Progenitor cell of endocrine pancreas (in vitro differentiated cells): Measurements from ENCODE around the gene UBAC2. TPM values are rescaled to one million over a fixed set of nuclear protein-coding genes. Genes with fewer than 3 reads are reported as not detected.

Experiments used
- DNase-seq: peaks from one replicate; pipeline ENCODE4 v3.0.0; 2021; ENCODE audit warnings: low spot score; ENCODE audit not compliant: unreplicated experiment
- H3K27ac Mint-ChIP-seq: 2 replicates; pipeline ENCODE4 v1.8.0; 2021; ENCODE audit warnings: mild to moderate bottlenecking, moderate library complexity, mixed read lengths
- H3K27me3 Mint-ChIP-seq: 2 replicates; pipeline ENCODE4 v1.8.0; 2021; ENCODE audit warnings: mixed read lengths
- H3K36me3 Mint-ChIP-seq: 2 replicates; pipeline ENCODE4 v1.8.0; 2022; ENCODE audit warnings: mixed read lengths; ENCODE audit not compliant: insufficient read depth
- H3K4me1 Mint-ChIP-seq: 2 replicates; pipeline ENCODE4 v1.8.0; 2021; ENCODE audit warnings: low read depth, mixed read lengths
- H3K4me3 Mint-ChIP-seq: 2 replicates; pipeline ENCODE4 v1.8.0; 2021; ENCODE audit warnings: low read depth, mild to moderate bottlenecking, moderate library complexity, mixed read lengths
- H3K9me3 Mint-ChIP-seq: 2 replicates; pipeline ENCODE4 v1.8.0; 2021; ENCODE audit warnings: low read depth, mixed read lengths
- total RNA-seq: library from RNA; stranded (reverse); gene quantifications from 2 replicates; pipeline ENCODE4 v1.2.1, GENCODE V29; 2021
- TF ChIP-seq, protein P1 (sequence below): fragments of 200-600 bp; sonication (generic); IDR thresholded peaks from one replicate; pipeline ENCODE4 v1.5.0; 2021; ENCODE audit warnings: antibody characterized with exemption, mild to moderate bottlenecking; ENCODE audit not compliant: unreplicated experiment

UBAC2 gene
- total RNA-seq, 1 donor from 2014 or later, result 60.6 TPM

- Mint-ChIP-seq H3K4me3 (no peak overlapping the region), H3K27ac (no peak overlapping the region), H3K4me1 (peaks cover 8% of the 10 kb centered on the region), H3K36me3 (peaks cover 5% of the 10 kb centered on the region), H3K9me3 (no peaks in the 10 kb centered on the region), H3K27me3 (no peaks in the 10 kb centered on the region)
- no peak for DNase-seq
- TF ChIP-seq, protein P1, sequence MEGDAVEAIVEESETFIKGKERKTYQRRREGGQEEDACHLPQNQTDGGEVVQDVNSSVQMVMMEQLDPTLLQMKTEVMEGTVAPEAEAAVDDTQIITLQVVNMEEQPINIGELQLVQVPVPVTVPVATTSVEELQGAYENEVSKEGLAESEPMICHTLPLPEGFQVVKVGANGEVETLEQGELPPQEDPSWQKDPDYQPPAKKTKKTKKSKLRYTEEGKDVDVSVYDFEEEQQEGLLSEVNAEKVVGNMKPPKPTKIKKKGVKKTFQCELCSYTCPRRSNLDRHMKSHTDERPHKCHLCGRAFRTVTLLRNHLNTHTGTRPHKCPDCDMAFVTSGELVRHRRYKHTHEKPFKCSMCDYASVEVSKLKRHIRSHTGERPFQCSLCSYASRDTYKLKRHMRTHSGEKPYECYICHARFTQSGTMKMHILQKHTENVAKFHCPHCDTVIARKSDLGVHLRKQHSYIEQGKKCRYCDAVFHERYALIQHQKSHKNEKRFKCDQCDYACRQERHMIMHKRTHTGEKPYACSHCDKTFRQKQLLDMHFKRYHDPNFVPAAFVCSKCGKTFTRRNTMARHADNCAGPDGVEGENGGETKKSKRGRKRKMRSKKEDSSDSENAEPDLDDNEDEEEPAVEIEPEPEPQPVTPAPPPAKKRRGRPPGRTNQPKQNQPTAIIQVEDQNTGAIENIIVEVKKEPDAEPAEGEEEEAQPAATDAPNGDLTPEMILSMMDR, result no peak
Observed at GRCh38 chr13:99299256-99299919, 98.7 kb downstream of the UBAC2 start.

DNA sequence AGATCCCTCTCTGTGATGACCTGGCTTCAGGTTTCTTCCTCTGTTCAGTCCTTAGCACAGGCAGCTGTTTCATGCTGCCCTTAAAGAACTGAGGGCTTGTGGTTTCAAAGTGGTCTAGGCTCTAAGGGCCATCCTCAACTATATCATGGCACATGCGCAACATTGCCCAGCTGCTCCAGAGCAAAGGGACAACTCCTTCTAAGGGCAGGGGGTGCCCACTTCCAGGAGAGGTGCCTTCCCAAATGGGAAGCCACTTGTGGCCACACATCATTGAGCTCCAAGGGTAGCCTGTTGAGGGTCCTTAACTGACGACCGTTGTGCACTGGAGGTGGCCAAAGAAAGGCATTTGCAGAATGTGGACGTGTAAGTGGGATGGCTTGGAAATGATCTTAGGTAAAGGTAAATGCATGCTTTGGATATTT is 99.3 kb downstream of the UBAC2 start:
- Mint-ChIP-seq H3K27me3 (no peaks in the 10 kb centered on the region), H3K27ac (peak overlapping the region; percentile 53), H3K36me3 (peaks cover 5% of the 10 kb centered on the region), H3K4me3 (no peak overlapping the region), H3K4me1 (peaks cover 8% of the 10 kb centered on the region), H3K9me3 (no peaks in the 10 kb centered on the region)
- no peak for DNase-seq
- TF ChIP-seq, protein P1, result no peak

DNA sequence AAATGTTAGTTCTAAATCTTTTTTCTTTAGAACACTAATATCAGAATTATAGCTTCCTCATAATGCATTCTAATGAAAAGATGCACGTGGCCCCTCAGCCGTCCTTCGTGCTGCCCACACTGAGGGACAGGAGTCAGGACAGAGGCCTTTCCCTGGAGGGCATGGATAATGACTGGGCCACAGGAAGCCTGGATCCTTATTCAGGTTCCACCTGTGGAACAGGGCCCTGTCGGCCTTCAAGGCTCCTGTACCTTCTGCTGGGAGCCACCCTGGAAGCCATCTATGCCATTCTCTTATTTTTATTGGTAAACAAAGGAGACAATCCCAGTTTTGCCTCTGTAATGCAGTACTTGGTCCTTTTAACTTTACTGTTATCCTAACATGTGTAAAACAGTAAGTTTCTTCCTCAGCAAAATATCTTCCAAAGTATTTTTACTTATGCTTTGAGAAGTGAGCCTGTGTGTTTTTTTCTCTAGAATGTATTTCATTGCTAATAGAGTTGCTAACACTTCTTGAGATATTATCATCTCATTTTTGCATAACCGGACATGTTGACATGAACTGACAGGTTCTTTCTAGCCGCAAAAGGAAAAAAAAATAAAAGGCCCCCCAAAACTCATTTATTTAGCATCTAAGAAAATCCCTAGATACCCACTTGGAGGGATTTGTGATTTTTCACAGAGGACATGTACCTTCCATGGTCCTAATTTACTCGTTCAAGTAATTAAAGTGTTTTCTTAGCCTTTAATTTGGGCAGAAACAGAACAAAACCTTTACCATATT is 100.6 kb downstream of the UBAC2 start:
- Mint-ChIP-seq H3K9me3 (no peaks in the 10 kb centered on the region), H3K36me3 (peaks cover 5% of the 10 kb centered on the region), H3K27ac (no peak overlapping the region), H3K4me1 (peaks cover 8% of the 10 kb centered on the region), H3K27me3 (no peaks in the 10 kb centered on the region), H3K4me3 (no peak overlapping the region)
- TF ChIP-seq, protein P1, result no peak
- no peak for DNase-seq

GRCh38 chr13:99301913-99302636 is 101.4 kb downstream of the UBAC2 start:
- Mint-ChIP-seq H3K27me3 (no peaks in the 10 kb centered on the region), H3K4me1 (peaks cover 12% of the 10 kb centered on the region), H3K9me3 (no peaks in the 10 kb centered on the region), H3K36me3 (peaks cover 5% of the 10 kb centered on the region), H3K4me3 (no peak overlapping the region), H3K27ac (no peak overlapping the region)
- TF ChIP-seq, protein P1, result no peak
- no peak for DNase-seq
